ENCODE data around the gene RBFOX1.

The RBFOX1 gene

GRCh38 chr16:7366993-7367880 is 34.6 kb downstream of the RBFOX1 start:
- H3K4me3 ChIP-seq (replicated peaks; ENCODE audit: low read depth, low read length), result no peak overlapping the region
- no peak for TF ChIP-seq CTCF (IDR thresholded peaks at IDR 0.05; ENCODE audit: low read length, missing control alignments)
- no peak for DNase-seq (ENCODE audit: low read depth)

DNA sequence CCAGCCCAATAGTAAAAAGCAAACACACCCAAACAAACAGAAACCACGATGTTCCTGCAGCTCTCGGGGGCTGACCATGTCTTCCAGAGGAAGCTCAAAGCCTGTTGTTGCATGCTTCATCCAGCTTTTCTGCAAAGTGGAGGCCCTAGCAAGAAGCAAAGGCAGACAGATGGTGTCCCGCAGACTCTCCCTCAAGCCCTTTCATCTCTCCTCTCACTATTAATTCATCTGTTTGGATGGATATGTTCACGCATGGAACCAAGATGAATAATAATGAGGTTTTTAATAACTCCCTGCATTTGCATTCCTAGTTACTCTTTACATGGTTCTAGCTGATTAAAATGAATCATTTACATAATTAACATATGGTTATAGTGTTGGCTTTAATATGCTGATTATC is 36.6 kb downstream of the RBFOX1 start:
- no peak overlapping the region for H3K4me3 ChIP-seq (replicated peaks; ENCODE audit: low read depth, low read length)
- no peak for TF ChIP-seq CTCF (IDR thresholded peaks at IDR 0.05; ENCODE audit: low read length, missing control alignments)
- DNase-seq (ENCODE audit: low read depth), result no peak

DNA sequence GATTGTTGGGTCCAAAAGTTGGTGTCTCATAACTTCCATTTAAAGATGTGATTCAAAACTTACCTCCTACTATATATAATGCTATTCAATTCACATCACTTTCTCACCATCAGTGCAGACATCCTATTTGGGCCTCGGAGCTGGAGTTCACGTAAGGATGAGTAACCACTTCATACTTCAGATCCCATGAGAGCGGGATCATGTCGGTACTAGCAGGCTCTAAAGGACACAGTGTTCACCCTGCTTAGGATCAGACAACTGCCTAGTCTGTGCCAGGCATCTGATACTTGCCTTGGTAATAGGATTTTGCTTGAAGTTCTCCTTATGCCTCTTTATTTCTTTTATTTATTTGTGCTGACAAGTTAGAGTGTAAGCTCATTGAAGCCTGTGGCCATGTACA is 39.5 kb downstream of the RBFOX1 start:
- no peak for DNase-seq (ENCODE audit: low read depth)
- no peak for TF ChIP-seq CTCF (IDR thresholded peaks at IDR 0.05; ENCODE audit: low read length, missing control alignments)
- no peak overlapping the region for H3K4me3 ChIP-seq (replicated peaks; ENCODE audit: low read depth, low read length)

- no peak overlapping the region for H3K4me3 ChIP-seq (replicated peaks; ENCODE audit: low read depth, low read length)
- DNase-seq (ENCODE audit: low read depth), result no peak
- TF ChIP-seq CTCF (IDR thresholded peaks at IDR 0.05; ENCODE audit: low read length, missing control alignments), result no peak
Measured at GRCh38 chr16:7373776-7374175, 41.1 kb downstream of the RBFOX1 start.

- no peak for DNase-seq (ENCODE audit: low read depth)
- H3K4me3 ChIP-seq (replicated peaks; ENCODE audit: low read depth, low read length), result no peak overlapping the region
- TF ChIP-seq CTCF (IDR thresholded peaks at IDR 0.05; ENCODE audit: low read length, missing control alignments), result no peak
Measured at GRCh38 chr16:7374614-7375174, 42.0 kb downstream of the RBFOX1 start.

DNA sequence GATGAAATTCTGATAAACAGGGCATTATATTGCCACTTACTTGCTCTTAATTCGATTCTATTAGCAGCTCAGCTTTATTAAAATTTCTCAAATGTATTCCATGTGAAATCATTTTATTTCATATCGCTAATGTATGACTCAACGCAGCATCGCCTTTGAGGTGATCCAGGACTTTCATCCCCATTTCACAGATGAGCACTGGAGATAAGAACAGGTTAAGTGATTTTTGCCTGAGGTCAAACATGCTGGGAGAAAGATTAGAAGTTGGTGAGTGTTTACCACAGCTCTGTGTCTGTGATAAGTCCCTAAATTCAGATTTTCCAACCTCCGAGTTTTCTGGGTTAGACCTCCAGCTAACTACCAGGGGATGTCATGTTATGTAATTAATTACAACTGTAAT is 43.6 kb downstream of the RBFOX1 start:
- TF ChIP-seq CTCF (IDR thresholded peaks at IDR 0.05; ENCODE audit: low read length, missing control alignments), result no peak
- no peak for DNase-seq (ENCODE audit: low read depth)
- no peak overlapping the region for H3K4me3 ChIP-seq (replicated peaks; ENCODE audit: low read depth, low read length)

Measured in fibroblast of pulmonary artery (primary cell).